IPS-NIHi7 (cell line): ENCODE data around the gene FARP2.
"Not testable (repeated sequence)": the region's sequence is repeated elsewhere in the genome, so short reads cannot be mapped to it uniquely, and the experiment has no call there.

Experiments used
- DNase-seq: peaks from one replicate; pipeline ENCODE4 v3.0.0; 2012; ENCODE audit warnings: mixed read lengths; ENCODE audit errors: extremely low spot score

The FARP2 gene

GRCh38 chr2:241410739-241411176 lies 54.7 kb downstream of the FARP2 start:
- no peak for DNase-seq

GRCh38 chr2:241412144-241412543 lies 56.1 kb downstream of the FARP2 start:
- DNase-seq: no peak

GRCh38 chr2:241413501-241413900 lies 57.4 kb downstream of the FARP2 start:
- not testable (repeated sequence) for DNase-seq

- DNase-seq: no peak
Measured at GRCh38 chr2:241413929-241414580, 58.0 kb downstream of the FARP2 start.

GRCh38 chr2:241415196-241415595 lies 59.1 kb downstream of the FARP2 start:
- DNase-seq: no peak

GRCh38 chr2:241417626-241418025 lies 61.5 kb downstream of the FARP2 start:
- DNase-seq: no peak

GRCh38 chr2:241421330-241421729 lies 65.2 kb downstream of the FARP2 start:
- DNase-seq: no peak

- not testable (repeated sequence) for DNase-seq
Measured at GRCh38 chr2:241421942-241422341, 65.9 kb downstream of the FARP2 start.

GRCh38 chr2:241422350-241422749 lies 66.3 kb downstream of the FARP2 start:
- DNase-seq: no peak

- not testable (repeated sequence) for DNase-seq
Measured at GRCh38 chr2:241423489-241423888, 67.4 kb downstream of the FARP2 start.

GRCh38 chr2:241425368-241425767 lies 69.3 kb downstream of the FARP2 start:
- no peak for DNase-seq

GRCh38 chr2:241430178-241430577 lies 74.1 kb downstream of the FARP2 start:
- DNase-seq: no peak

GRCh38 chr2:241432824-241433448 lies 76.9 kb downstream of the FARP2 start:
- no peak for DNase-seq

GRCh38 chr2:241437179-241437578 lies 81.1 kb downstream of the FARP2 start:
- no peak for DNase-seq

- no peak for DNase-seq
Measured at GRCh38 chr2:241441492-241441891, 85.4 kb downstream of the FARP2 start.

GRCh38 chr2:241443486-241444223 lies 87.6 kb downstream of the FARP2 start:
- DNase-seq: no peak

- DNase-seq: no peak
Measured at GRCh38 chr2:241445426-241445825, 89.3 kb downstream of the FARP2 start.

- DNase-seq: not testable (repeated sequence)
Measured at GRCh38 chr2:241450092-241450491, 94.0 kb downstream of the FARP2 start.

GRCh38 chr2:241451840-241452506 lies 95.9 kb downstream of the FARP2 start:
- no peak for DNase-seq

- DNase-seq: not testable (repeated sequence)
Measured at GRCh38 chr2:241453919-241454318, 97.8 kb downstream of the FARP2 start.

- no peak for DNase-seq
Measured at GRCh38 chr2:241454837-241455485, 98.9 kb downstream of the FARP2 start.

GRCh38 chr2:241456546-241456945 lies 100.5 kb downstream of the FARP2 start:
- no peak for DNase-seq
